Body of pancreas (tissue), 4 donors: ENCODE results near the gene FKBP1A.

Experiments used
- POLR2A ChIP-seq, 3 donors: fragments of 450-650 bp; IDR thresholded peaks; one replicate each; pipeline ENCODE4 v1.6.1; 2016; ENCODE audit warnings: antibody characterized with exemption in 3 of 3, mild to moderate bottlenecking in 2 of 3
- TF ChIP-seq, protein P1 (sequence below), 7 experiments: fragments of 450-650 bp in 4 of 7; fragments of 200-600 bp in 3 of 7; sonication (generic) in 3 of 7; IDR thresholded peaks; one replicate each; pipeline ENCODE4 v1.5.1; 2016 to 2019; ENCODE audit warnings: antibody characterized with exemption in 7 of 7

DNA sequence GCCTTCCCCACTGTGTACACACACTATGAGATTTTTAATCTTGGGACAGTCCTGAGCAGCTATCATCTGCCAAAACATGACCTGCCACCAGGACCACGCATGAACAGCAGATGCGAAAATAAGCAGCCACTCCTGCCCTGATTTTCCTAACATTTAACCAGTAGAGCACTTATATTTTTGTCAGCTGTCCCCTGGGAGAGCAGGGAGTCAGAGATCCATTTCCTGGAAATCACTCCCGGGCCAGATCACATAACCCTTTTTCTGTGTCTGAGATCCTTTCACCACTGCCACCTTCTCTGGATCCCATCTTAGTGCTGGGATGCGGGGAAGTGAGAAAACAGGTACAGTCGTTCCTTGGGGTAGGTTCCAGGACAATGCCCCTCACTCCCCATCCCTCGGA lies 69.6 kb downstream of the FKBP1A start:
- TF ChIP-seq, protein P1, sequence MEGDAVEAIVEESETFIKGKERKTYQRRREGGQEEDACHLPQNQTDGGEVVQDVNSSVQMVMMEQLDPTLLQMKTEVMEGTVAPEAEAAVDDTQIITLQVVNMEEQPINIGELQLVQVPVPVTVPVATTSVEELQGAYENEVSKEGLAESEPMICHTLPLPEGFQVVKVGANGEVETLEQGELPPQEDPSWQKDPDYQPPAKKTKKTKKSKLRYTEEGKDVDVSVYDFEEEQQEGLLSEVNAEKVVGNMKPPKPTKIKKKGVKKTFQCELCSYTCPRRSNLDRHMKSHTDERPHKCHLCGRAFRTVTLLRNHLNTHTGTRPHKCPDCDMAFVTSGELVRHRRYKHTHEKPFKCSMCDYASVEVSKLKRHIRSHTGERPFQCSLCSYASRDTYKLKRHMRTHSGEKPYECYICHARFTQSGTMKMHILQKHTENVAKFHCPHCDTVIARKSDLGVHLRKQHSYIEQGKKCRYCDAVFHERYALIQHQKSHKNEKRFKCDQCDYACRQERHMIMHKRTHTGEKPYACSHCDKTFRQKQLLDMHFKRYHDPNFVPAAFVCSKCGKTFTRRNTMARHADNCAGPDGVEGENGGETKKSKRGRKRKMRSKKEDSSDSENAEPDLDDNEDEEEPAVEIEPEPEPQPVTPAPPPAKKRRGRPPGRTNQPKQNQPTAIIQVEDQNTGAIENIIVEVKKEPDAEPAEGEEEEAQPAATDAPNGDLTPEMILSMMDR (IDR thresholded peaks at IDR 0.05) = no peak
- TF ChIP-seq POLR2A (IDR thresholded peaks at IDR 0.05) = no peak
